Cerebellar cortex (tissue), 1 donor: ENCODE results near the gene TTC17.
"Not testable (repeated sequence)": the region's sequence is repeated elsewhere in the genome, so short reads cannot be mapped to it uniquely, and the experiment has no call there.

Source experiments
- DNase-seq: peaks from one replicate; pipeline ENCODE4 v3.0.0-alpha.2; 2015; ENCODE audit warnings: low spot score

The TTC17 gene, protein sequence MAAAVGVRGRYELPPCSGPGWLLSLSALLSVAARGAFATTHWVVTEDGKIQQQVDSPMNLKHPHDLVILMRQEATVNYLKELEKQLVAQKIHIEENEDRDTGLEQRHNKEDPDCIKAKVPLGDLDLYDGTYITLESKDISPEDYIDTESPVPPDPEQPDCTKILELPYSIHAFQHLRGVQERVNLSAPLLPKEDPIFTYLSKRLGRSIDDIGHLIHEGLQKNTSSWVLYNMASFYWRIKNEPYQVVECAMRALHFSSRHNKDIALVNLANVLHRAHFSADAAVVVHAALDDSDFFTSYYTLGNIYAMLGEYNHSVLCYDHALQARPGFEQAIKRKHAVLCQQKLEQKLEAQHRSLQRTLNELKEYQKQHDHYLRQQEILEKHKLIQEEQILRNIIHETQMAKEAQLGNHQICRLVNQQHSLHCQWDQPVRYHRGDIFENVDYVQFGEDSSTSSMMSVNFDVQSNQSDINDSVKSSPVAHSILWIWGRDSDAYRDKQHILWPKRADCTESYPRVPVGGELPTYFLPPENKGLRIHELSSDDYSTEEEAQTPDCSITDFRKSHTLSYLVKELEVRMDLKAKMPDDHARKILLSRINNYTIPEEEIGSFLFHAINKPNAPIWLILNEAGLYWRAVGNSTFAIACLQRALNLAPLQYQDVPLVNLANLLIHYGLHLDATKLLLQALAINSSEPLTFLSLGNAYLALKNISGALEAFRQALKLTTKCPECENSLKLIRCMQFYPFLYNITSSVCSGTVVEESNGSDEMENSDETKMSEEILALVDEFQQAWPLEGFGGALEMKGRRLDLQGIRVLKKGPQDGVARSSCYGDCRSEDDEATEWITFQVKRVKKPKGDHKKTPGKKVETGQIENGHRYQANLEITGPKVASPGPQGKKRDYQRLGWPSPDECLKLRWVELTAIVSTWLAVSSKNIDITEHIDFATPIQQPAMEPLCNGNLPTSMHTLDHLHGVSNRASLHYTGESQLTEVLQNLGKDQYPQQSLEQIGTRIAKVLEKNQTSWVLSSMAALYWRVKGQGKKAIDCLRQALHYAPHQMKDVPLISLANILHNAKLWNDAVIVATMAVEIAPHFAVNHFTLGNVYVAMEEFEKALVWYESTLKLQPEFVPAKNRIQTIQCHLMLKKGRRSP

GRCh38 chr11:43358801-43359421 lies at the start of gene TTC17:
Gene TTC17 (plus strand): TSS chr11:43358920. CDS start chr11:43358955, 35 bp downstream.
- peak; percentile 94 for DNase-seq

DNA sequence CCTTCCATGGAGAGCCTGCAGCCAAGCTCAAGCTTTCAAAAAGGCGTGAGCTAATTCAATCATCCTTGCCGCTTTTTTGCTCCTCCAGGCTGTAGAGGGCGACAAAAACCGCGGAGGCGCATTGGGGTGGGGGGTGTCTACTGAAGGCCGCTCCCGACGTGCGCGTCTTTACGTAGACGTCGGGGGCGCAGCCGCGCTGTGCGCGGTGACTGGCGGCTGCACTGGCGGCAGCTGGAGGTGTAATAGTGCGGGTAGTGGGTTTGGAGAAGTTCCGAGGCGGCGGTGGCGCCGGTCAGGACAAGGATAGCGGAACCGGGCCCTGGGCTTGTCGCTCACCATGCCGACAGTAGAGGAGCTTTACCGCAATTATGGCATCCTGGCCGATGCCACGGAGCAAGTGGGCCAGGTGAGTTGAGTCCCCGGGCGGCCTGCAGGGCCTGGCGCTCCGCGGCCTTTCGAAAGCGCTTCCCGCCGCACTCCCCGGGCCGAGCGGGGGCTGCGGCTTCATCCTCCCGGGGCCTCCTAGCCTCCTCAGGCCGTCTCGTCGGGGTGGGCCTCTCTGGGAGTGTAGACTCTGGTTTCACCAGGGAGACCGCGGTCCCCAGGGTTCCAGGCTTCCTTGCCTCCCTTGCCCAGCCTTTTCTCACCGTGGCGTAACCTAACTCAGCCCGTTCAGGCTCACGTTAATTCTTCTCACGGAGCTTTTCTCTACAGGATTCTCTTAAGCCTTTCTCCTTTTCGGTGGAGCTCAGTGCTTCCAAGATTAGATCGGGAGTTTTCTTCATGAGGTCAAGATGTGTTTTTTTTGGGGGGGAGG lies 46.7 kb upstream of the TTC17 start, which contains the start of gene API5:
TSS of gene API5 (plus strand) at position 206 of the 817 bp plus-strand sequence. CDS start at position 338, 132 bp downstream.
- DNase-seq, result peak; percentile 96

- no peak for DNase-seq
Measured at GRCh38 chr11:43315966-43316365, 42.8 kb upstream of the TTC17 start.

- no peak for DNase-seq
Measured at GRCh38 chr11:43316451-43316850, 42.3 kb upstream of the TTC17 start.

DNA sequence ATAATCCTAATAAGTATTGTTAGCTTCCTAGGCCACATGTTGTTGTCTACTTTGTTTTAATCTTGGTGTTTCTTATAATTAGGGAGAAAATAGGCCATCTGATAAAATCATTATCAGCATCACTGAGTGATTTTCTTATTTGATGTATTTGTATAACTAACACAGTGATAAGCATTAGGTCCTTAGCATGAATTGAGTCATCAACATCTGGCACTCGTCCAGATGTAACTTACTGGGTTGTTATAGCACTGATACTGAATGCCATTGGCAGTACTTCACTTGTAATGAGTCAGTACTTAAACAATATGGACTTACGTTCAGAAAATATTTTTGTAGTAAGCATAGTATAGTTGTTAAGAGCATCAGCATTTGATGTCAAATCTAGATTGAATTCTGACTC lies 30.7 kb upstream of the TTC17 start:
- DNase-seq, result no peak

DNA sequence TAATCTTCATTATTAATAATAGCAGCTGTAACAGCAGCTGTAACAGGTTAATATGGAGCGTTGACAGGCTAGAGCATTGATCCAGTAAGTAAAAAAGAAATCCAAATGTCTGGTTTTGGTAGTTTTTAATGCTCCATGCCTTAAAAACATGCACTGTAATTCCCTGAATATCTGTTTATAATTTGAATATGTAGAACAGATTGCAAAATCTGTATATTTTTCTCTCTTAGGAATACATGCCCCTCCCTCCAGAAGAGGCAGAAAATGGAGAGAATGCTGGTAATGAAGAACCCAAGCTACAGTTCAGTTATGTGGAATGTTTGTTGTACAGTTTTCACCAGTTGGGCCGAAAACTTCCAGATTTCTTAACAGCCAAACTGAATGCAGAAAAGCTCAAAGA lies 30.2 kb upstream of the TTC17 start:
- no peak for DNase-seq

- DNase-seq, result no peak
Measured at GRCh38 chr11:43341159-43341558, 17.6 kb upstream of the TTC17 start.

GRCh38 chr11:43351426-43351825 lies 7.3 kb upstream of the TTC17 start:
- DNase-seq, result not testable (repeated sequence)

- DNase-seq, result no peak
Measured at GRCh38 chr11:43354311-43354710, 4.4 kb upstream of the TTC17 start.

GRCh38 chr11:43356336-43356735 lies 2.4 kb upstream of the TTC17 start:
- no peak for DNase-seq

GRCh38 chr11:43358279-43358800 lies 380 bp upstream of the TTC17 start:
- DNase-seq, result no peak

DNA sequence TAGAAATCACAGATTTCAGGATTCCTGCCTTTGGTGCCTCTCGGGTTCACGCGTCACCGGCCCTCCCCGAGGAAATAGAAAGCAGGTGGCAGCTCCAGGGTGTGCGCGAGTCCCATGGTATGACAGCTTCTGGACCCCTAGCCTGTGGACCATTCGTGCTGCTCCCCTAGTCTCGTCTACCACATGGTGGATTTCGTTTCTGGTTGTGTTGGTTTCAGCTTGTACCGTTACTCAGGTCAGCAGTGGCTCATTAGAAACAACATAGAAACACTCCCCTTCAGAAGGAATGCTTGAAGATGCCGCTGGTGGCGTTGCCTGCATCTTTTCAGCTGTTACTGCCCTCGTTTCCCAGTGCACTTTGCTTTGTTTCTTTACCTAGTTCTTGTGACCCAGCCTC lies 700 bp downstream of the TTC17 start:
- peak; percentile 30 for DNase-seq

GRCh38 chr11:43360361-43361032 lies 1.8 kb downstream of the TTC17 start:
- DNase-seq, result peak; percentile 5

- no peak for DNase-seq
Measured at GRCh38 chr11:43366677-43367076, 8.0 kb downstream of the TTC17 start.

GRCh38 chr11:43367382-43368178 lies 8.9 kb downstream of the TTC17 start:
- DNase-seq, result no peak

GRCh38 chr11:43376065-43376464 lies 17.3 kb downstream of the TTC17 start:
- DNase-seq, result no peak

GRCh38 chr11:43376594-43376993 lies 17.9 kb downstream of the TTC17 start:
- DNase-seq, result no peak

DNA sequence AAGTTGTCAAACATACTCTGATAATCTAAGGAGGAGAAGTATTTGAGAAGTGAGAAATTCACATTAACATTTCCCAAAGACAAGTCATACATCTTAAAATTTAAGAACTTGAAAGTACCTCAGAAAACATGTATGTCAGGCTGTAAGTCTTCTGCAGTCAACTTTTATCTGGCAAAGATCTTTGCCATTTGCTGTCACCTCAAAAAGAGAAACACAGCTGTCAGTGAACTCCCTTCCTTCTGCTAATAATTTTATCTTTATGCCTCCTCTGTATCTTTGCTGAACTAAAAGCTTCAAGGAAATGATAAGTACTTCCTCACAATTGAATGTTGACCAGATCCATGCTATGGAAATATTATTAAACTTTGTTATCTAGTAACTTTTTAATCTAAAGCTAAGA lies 18.7 kb downstream of the TTC17 start:
- no peak for DNase-seq

DNA sequence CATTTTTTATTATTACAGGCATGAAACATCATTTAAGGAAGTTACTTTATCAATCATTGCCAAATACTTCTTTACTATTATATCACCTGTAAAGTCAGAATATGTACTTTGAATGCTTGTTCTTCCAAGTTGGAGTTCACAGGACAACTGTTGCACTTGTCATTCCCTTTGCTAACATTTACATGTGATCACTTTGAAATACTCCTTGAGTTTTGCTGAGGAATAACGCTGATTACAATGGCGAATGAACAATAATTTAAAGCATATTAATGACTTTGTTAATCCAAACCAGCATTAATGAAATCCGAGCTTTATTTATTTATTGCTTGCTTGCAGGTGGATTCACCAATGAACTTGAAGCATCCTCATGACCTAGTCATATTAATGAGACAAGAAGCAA lies 20.2 kb downstream of the TTC17 start:
- no peak for DNase-seq
